ENCODE measurements around the gene NID1.
"Not testable (repeated sequence)": the region's sequence is repeated elsewhere in the genome, so short reads cannot be mapped to it uniquely, and the experiment has no call there.

Gene NID1

GRCh38 chr1:235930543-235930942 is 134.3 kb downstream of the NID1 start:
- DNase-seq = no peak

- DNase-seq = no peak
Measured at GRCh38 chr1:235929216-235929615, 135.7 kb downstream of the NID1 start.

DNA sequence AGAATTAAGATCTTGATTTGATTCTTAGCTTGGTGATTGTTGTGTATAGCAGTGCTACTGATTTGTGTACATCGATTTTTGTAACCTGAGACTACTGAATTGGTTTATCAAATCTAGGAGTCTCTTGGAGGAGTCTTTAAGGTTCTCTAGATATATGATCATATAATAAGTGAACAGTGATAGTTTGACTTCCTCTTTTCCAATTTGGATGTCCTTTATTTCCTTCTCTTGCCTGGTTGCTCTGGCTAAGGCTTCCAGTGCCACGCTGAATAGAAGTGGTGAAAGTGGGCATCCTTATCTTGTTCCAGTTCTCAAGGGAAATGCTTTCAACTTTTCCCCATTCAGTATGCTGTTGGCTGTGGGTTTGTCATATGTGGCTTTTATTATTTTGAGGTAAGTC is 136.7 kb downstream of the NID1 start:
- no peak for DNase-seq

DNA sequence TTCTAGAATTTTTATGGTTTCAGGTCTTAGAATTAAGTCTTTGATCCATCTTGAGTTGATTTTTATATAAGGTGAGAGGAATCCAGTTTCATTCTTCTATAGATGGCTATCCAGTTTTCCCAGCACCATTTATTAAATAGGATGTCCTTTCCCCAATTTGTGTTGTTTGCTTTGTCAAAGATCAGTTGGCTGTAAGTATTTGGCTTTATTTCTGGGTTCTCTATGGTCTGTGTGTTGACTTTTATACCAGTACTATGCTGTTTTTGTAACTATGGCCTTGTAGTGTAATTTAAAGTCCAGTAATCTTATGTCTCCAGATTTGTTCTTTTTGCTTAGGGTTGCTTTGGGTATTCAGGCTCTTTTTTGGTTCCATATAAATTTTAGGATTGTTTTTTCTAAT is 137.3 kb downstream of the NID1 start:
- not testable (repeated sequence) for DNase-seq
